GM23248 (cell line): Measurements from ENCODE around the gene CLTB. TPM values are rescaled to one million over a fixed set of nuclear protein-coding genes. Genes with fewer than 3 reads are reported as not detected.

Experiments
- DNase-seq: peaks from one replicate; pipeline ENCODE4 v3.0.0-alpha.2; 2015
- H2AFZ ChIP-seq: fragments of 200-600 bp; sonication (generic); 2 replicates; pipeline ENCODE4 v1.6.1; 2016; ENCODE audit warnings: antibody characterized with exemption
- H3F3A ChIP-seq: fragments of 200-600 bp; sonication (generic); 2 replicates; pipeline ENCODE4 v1.6.1; 2016; ENCODE audit warnings: mild to moderate bottlenecking, antibody characterized with exemption, mixed run types; ENCODE audit not compliant: insufficient read depth
- H3K27ac ChIP-seq: fragments of 200-600 bp; sonication (generic); 2 replicates; pipeline ENCODE4 v1.5.1; 2016; ENCODE audit warnings: mild to moderate bottlenecking
- H3K27me3 ChIP-seq: fragments of 200-600 bp; sonication (generic); replicated peaks from 2 replicates; pipeline ENCODE4 v1.6.1; 2016; ENCODE audit warnings: mild to moderate bottlenecking; ENCODE audit not compliant: insufficient read depth
- H3K36me3 ChIP-seq: fragments of 200-600 bp; sonication (generic); 2 replicates; pipeline ENCODE4 v1.6.1; 2016; ENCODE audit warnings: low read depth, mild to moderate bottlenecking
- H3K4me1 ChIP-seq: fragments of 200-600 bp; sonication (generic); 2 replicates; pipeline ENCODE4 v1.6.1; 2016; ENCODE audit warnings: mild to moderate bottlenecking; ENCODE audit not compliant: insufficient read depth
- H3K4me2 ChIP-seq: fragments of 200-600 bp; sonication (generic); one replicate; pipeline ENCODE4 v1.6.1; 2016; ENCODE audit warnings: mild to moderate bottlenecking; ENCODE audit not compliant: unreplicated experiment
- H3K4me3 ChIP-seq: fragments of 200-600 bp; sonication (generic); 2 replicates; pipeline ENCODE4 v1.5.1; 2016; ENCODE audit warnings: mild to moderate bottlenecking
- H3K79me2 ChIP-seq: fragments of 200-600 bp; sonication (generic); 2 replicates; pipeline ENCODE4 v1.6.1; 2016; ENCODE audit warnings: mild to moderate bottlenecking; ENCODE audit not compliant: insufficient read depth
- H3K9ac ChIP-seq: fragments of 200-600 bp; sonication (generic); 2 replicates; pipeline ENCODE4 v1.6.1; 2016; ENCODE audit warnings: mild to moderate bottlenecking
- H3K9me2 ChIP-seq: fragments of 200-600 bp; sonication (generic); 2 replicates; pipeline ENCODE4 v1.6.1; 2016; ENCODE audit warnings: mixed run types, mild to moderate bottlenecking, moderate library complexity; ENCODE audit not compliant: insufficient read depth
- H3K9me3 ChIP-seq: fragments of 200-600 bp; sonication (generic); one replicate; pipeline ENCODE4 v1.6.1; 2017; ENCODE audit warnings: low read depth
- H4K20me1 ChIP-seq: fragments of 200-600 bp; sonication (generic); 2 replicates; pipeline ENCODE4 v1.6.0; 2016; ENCODE audit not compliant: insufficient read depth
- EZH2 ChIP-seq: fragments of 200-600 bp; sonication (generic); IDR thresholded peaks from 2 replicates; pipeline ENCODE4 v1.6.1; 2018; ENCODE audit warnings: antibody characterized with exemption, mild to moderate bottlenecking; ENCODE audit not compliant: insufficient read depth, poor library complexity, severe bottlenecking
- EZH2phosphoT487 ChIP-seq: fragments of 200-600 bp; sonication (generic); IDR thresholded peaks from 2 replicates; pipeline ENCODE4 v1.6.1; 2018; ENCODE audit warnings: antibody characterized with exemption, moderate library complexity, mild to moderate bottlenecking, low read depth; ENCODE audit not compliant: insufficient read depth
- WGBS, 2 experiments: methylation state at CpG; one replicate each; pipeline ENCODE4 v1.1.6; 2015 to 2017; ENCODE audit warnings: low lambda C conversion rate in 2 of 2, low coverage in 1 of 2; ENCODE audit errors: missing lambda C conversion rate in 2 of 2; 5-methylcytosine and 5-hydroxymethylcytosine counted together
- in situ Hi-C: fragments of 300-500 bp; cut with MboI; formaldehyde crosslinking; loops from 2 replicates; pipeline ENCODE4 v1.15.0; 2020
- polyA plus RNA-seq: library from polyadenylated mRNA; unstranded; fragments of >200 nt; fragmentation: Nextera tagmentation; extraction: Ambion mirVana; gene quantifications from 2 replicates; pipeline ENCODE4 v1.2.1, GENCODE V29; 2016
- total RNA-seq: library from RNA; depleted of rRNA; stranded (reverse); fragments of >200 nt; shearing (Covaris generic); gene quantifications from 2 replicates; pipeline ENCODE4 v1.2.3, GENCODE V29; 2014

CLTB gene
- total and polyA plus RNA-seq, 2 experiments from 2014 or later = 128 to 130 TPM

DNA sequence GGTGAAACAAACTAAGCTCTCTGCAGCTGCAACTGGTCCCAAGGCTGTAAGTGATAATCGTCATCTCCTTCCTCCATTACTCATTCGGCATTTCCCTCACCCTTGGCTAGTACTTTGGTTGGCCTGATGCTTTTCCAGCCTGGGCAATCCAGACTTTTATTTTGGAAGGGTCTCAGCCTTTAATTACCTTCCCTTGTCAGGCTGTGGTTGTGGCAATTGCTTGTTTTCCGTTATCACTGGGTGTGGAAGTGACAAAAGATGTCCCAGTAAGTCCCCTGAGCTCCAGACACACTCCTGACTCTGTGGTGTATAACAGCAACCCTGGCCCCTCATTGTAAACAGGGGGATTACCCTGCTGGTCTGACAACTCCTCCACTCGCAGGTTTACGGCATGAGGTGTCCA, 25.6 kb upstream of the CLTB start:
- Histone ChIP-seq H3K9me2 (no peaks in the 10 kb centered on the region), H3F3A (peaks cover 5% of the 10 kb centered on the region), H4K20me1 (no peaks in the 10 kb centered on the region), H3K4me1 (peaks cover 7% of the 10 kb centered on the region), H3K9me3 (no peaks in the 10 kb centered on the region), H3K4me3 (no peak overlapping the region), H2AFZ (0 out of 2 replicates have a peak overlapping the region, but pooled peaks have one; percentile 29), H3K9ac (no peak overlapping the region), H3K79me2 (no peaks in the 10 kb centered on the region), H3K4me2 (no peak overlapping the region), H3K36me3 (no peaks in the 10 kb centered on the region), H3K27me3 (no peaks in the 10 kb centered on the region), H3K27ac (no peak overlapping the region)
- 11 to 17% methylated on average over 5 of the region's 5 CpGs for WGBS, 2 experiments
- in situ Hi-C loops = no loop called here
- TF ChIP-seq EZH2 = no peak
- no peak for TF ChIP-seq EZH2phosphoT487
- peak; percentile 68 for DNase-seq

GRCh38 chr5:176440927-176441706, 24.8 kb upstream of the CLTB start:
- H3K79me2 ChIP-seq = no peaks in the 10 kb centered on the region
- TF ChIP-seq EZH2phosphoT487 = no peak
- TF ChIP-seq EZH2 = no peak
- H3K4me2 ChIP-seq = no peak overlapping the region
- no peaks in the 10 kb centered on the region for H3K27me3 ChIP-seq
- no peaks in the 10 kb centered on the region for H3K9me3 ChIP-seq
- H3F3A ChIP-seq = peaks cover 4% of the 10 kb centered on the region; the same call in 1 of the 2 replicates
- H3K9me2 ChIP-seq = no peaks in the 10 kb centered on the region
- DNase-seq = no peak
- H2AFZ ChIP-seq = no peak overlapping the region
- H3K4me3 ChIP-seq = no peak overlapping the region
- 78 to 81% methylated on average over 10 of the region's 10 CpGs for WGBS, 2 experiments
- no peak overlapping the region for H3K27ac ChIP-seq
- no peaks in the 10 kb centered on the region for H3K36me3 ChIP-seq
- H3K4me1 ChIP-seq = peaks cover 10% of the 10 kb centered on the region
- H3K9ac ChIP-seq = no peak overlapping the region
- in situ Hi-C loops = no loop called here
- H4K20me1 ChIP-seq = no peaks in the 10 kb centered on the region

DNA sequence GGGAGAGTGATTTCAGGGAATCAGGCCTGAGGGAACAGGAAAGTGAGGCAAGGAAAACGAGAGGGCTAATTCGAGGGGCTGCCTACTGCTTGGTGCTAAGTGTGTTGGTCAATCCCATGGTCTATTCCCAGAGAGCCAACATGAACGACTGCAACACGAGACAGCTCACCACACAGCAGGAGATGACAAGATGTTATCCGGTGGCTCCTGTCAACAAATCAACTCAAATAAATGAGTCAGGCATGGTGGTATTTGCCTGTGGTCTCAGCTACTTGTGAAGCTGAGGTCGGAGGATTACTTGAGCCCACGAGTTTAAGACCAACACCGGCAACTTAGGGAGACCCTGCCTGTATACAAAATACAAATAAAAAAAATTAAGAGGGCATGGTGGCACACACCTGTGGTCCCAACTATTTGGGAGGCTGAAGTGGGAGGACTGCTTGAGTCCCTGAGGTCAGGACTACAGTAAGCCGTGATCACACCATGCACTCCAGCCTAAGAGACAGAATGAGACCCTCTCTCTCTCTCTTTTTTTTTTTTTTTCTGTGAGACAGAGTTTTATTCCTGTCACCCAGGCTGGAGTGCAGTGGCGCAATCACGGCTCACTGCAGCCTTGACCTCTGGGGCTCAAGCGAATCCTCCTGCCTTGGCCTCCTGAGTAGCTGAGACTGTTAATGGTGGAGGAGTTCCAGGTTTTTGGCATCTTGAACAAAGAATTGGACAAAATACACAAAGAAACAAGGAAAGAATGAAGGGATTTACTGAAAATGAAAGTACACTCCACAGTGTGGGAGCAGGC, 22.8 kb upstream of the CLTB start:
- Histone ChIP-seq H4K20me1 (no peaks in the 10 kb centered on the region), H3K27ac (no peak overlapping the region), H3K36me3 (no peaks in the 10 kb centered on the region), H3K79me2 (no peaks in the 10 kb centered on the region), H3K27me3 (no peaks in the 10 kb centered on the region), H3K9me3 (no peaks in the 10 kb centered on the region), H3K4me2 (no peak overlapping the region), H3K4me3 (no peak overlapping the region), H2AFZ (no peak overlapping the region), H3K4me1 (peaks cover 11% of the 10 kb centered on the region), H3K9ac (no peak overlapping the region), H3F3A (peaks cover 4% of the 10 kb centered on the region; the same call in 1 of the 2 replicates), H3K9me2 (no peaks in the 10 kb centered on the region)
- WGBS, 2 experiments = 46 to 49% methylated on average over 12 of the region's 12 CpGs
- no peak for TF ChIP-seq EZH2phosphoT487
- no peak for TF ChIP-seq EZH2
- in situ Hi-C loops = no loop called here
- DNase-seq = peak; percentile 61

DNA sequence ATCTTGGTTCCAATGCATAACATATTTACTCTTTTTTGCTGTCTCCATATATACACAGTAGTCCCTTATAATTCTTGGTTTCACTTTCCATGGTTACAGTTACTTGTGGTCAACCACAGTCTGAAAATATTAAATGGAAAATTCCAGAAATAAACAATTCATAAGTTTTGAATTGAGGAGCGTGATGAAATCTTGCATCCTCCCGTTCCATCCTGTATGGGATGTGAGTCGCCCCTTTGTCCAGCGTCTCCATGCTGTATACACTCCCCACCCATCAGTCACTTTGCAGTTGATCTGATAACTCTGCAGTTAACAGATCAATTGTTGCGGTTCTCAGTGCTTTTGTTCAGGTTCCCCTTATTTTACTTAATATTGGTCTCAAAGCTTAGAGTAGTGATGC, 20.3 kb upstream of the CLTB start:
- peak overlapping the region; percentile 31; the same call in 1 of the 2 replicates for H3K9ac ChIP-seq
- in situ Hi-C loops = no loop called here
- no peak for TF ChIP-seq EZH2
- no peak for TF ChIP-seq EZH2phosphoT487
- no peaks in the 10 kb centered on the region for H3K9me2 ChIP-seq
- H3K79me2 ChIP-seq = no peaks in the 10 kb centered on the region
- H3K9me3 ChIP-seq = no peaks in the 10 kb centered on the region
- DNase-seq = peak; percentile 72
- H3K4me2 ChIP-seq = peak overlapping the region; percentile 52
- peaks cover 11% of the 10 kb centered on the region for H3K4me1 ChIP-seq
- H3K4me3 ChIP-seq = peak overlapping the region; percentile 43
- H3K27me3 ChIP-seq = no peaks in the 10 kb centered on the region
- H3K36me3 ChIP-seq = no peaks in the 10 kb centered on the region
- no peak overlapping the region for H3K27ac ChIP-seq
- no peaks in the 10 kb centered on the region for H4K20me1 ChIP-seq
- H2AFZ ChIP-seq = peak overlapping the region; percentile 70
- peaks cover 4% of the 10 kb centered on the region; the same call in 1 of the 2 replicates for H3F3A ChIP-seq
- 28 to 35% methylated on average over 5 of the region's 5 CpGs for WGBS, 2 experiments
